MM.1S (cell line): ENCODE measurements around the gene C8A.

ENCODE experiments used
- DNase-seq: peaks from one replicate; pipeline ENCODE4 v3.0.0-alpha.2; 2015
- H2AFZ ChIP-seq: fragments of 300-600 bp; sonication (generic); 2 replicates; pipeline ENCODE4 v1.6.0; 2016; ENCODE audit warnings: antibody characterized with exemption, low read length
- H3F3A ChIP-seq: fragments of 300-600 bp; sonication (generic); 2 replicates; pipeline ENCODE4 v1.6.1; 2016; ENCODE audit warnings: mild to moderate bottlenecking, antibody characterized with exemption, low read length, moderate library complexity, mixed read lengths; ENCODE audit not compliant: insufficient read depth
- H3K27ac ChIP-seq: fragments of 300-600 bp; sonication (generic); 2 replicates; pipeline ENCODE4 v1.5.1; 2016; ENCODE audit warnings: mild to moderate bottlenecking, low read length
- H3K27me3 ChIP-seq: fragments of 300-600 bp; sonication (generic); replicated peaks from 2 replicates; pipeline ENCODE4 v1.6.0; 2016; ENCODE audit warnings: low read length; ENCODE audit not compliant: insufficient read depth
- H3K36me3 ChIP-seq: fragments of 300-600 bp; sonication (generic); replicated peaks from 2 replicates; pipeline ENCODE4 v1.6.1; 2016; ENCODE audit warnings: mild to moderate bottlenecking, low read length, mixed read lengths; ENCODE audit not compliant: insufficient read depth
- H3K4me1 ChIP-seq: fragments of 300-600 bp; sonication (generic); 2 replicates; pipeline ENCODE4 v1.6.1; 2016; ENCODE audit warnings: low read length, mixed read lengths
- H3K4me2 ChIP-seq: fragments of 300-600 bp; sonication (generic); 2 replicates; pipeline ENCODE4 v1.6.0; 2016; ENCODE audit warnings: low read depth, low read length
- H3K4me3 ChIP-seq: fragments of 300-600 bp; sonication (generic); 2 replicates; pipeline ENCODE4 v1.5.1; 2016; ENCODE audit warnings: low read length, mixed read lengths
- H3K79me2 ChIP-seq: fragments of 300-600 bp; sonication (generic); 2 replicates; pipeline ENCODE4 v1.6.1; 2016; ENCODE audit warnings: mixed run types, low read length, mixed read lengths
- H3K9ac ChIP-seq: fragments of 300-600 bp; sonication (generic); 2 replicates; pipeline ENCODE4 v1.6.1; 2016; ENCODE audit warnings: low read length, mixed read lengths
- H3K9me2 ChIP-seq: fragments of 300-600 bp; sonication (generic); replicated peaks from 2 replicates; pipeline ENCODE4 v1.6.1; 2016; ENCODE audit warnings: mild to moderate bottlenecking, low read length, mixed read lengths; ENCODE audit not compliant: insufficient read depth
- H3K9me3 ChIP-seq: fragments of 300-600 bp; sonication (generic); replicated peaks from 2 replicates; pipeline ENCODE4 v1.6.1; 2016; ENCODE audit warnings: mild to moderate bottlenecking, low read length, mixed read lengths; ENCODE audit not compliant: insufficient read depth
- H4K20me1 ChIP-seq: fragments of 300-600 bp; sonication (generic); 2 replicates; pipeline ENCODE4 v1.6.1; 2016; ENCODE audit warnings: mild to moderate bottlenecking, low read length, moderate library complexity, mixed read lengths; ENCODE audit not compliant: insufficient read depth
- CTCF ChIP-seq: fragments of 300-600 bp; sonication (generic); IDR thresholded peaks from 2 replicates; pipeline ENCODE4 v1.5.1; 2016; ENCODE audit warnings: antibody characterized with exemption, low read length, mixed read lengths
- EZH2 ChIP-seq: fragments of 300-600 bp; sonication (generic); optimal IDR thresholded peaks from 2 replicates; pipeline ENCODE3; 2017; ENCODE audit warnings: low read depth, mild to moderate bottlenecking, antibody characterized with exemption, low read length, mixed read lengths
- EZH2phosphoT487 ChIP-seq: fragments of 300-600 bp; sonication (generic); IDR thresholded peaks from 2 replicates; pipeline ENCODE4 v1.6.1; 2018; ENCODE audit warnings: antibody characterized with exemption, low read length

Gene C8A

DNA sequence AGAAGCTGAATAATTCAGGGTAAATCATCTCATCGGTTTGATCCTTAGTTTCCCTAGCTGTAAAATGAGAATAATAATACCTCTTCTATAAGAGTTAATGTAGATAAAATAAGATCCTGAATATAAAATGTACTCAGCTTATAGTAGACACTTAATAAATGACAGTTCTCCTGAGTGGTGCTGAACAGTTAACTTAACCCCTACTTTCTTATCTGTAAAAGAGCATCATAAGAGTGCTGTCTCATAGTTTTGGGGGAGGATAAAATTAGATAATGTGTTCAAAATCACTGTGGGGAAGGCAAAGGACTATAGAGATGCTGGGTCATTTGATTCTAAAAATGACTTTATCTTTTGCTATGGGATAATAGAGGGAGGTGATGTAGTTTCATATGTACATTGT lies 593 bp downstream of the C8A start:
- no peaks in the 10 kb centered on the region for H3K9me3 ChIP-seq

DNA sequence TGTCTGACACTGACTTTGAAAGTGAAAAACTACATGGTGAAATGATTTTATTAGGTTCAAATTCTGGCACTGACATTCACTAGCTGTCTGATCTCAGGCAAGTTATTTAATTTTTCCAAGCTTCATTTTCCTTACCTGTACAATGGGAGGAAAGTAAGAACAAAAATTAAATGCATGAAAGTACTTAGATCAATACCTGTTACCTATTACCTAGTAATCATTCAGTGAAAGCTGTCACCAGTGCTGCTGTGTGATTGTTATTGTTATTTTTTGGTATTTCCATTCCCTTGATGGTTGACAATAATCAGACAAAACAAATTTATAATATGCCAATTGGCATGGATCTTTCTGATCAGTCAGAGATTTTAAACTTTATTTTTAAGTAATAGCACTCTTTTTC lies 1.6 kb downstream of the C8A start:
- Histone ChIP-seq H3K27ac (no peak overlapping the region), H3K36me3 (no peaks in the 10 kb centered on the region), H3F3A (no peaks in the 10 kb centered on the region), H2AFZ (no peak overlapping the region), H3K9ac (no peak overlapping the region), H3K9me2 (no peaks in the 10 kb centered on the region), H3K9me3 (no peaks in the 10 kb centered on the region), H3K27me3 (no peaks in the 10 kb centered on the region), H4K20me1 (no peaks in the 10 kb centered on the region), H3K79me2 (no peaks in the 10 kb centered on the region), H3K4me1 (no peaks in the 10 kb centered on the region), H3K4me3 (no peak overlapping the region), H3K4me2 (no peak overlapping the region)
- DNase-seq: no peak
- TF ChIP-seq EZH2phosphoT487 (no peak), EZH2 (no peak), CTCF (no peak)

More for the DNA sequence above, 593 bp downstream of the C8A start:
- Histone ChIP-seq H3K36me3 (no peaks in the 10 kb centered on the region), H4K20me1 (no peaks in the 10 kb centered on the region), H3F3A (no peaks in the 10 kb centered on the region), H2AFZ (no peak overlapping the region), H3K4me1 (no peaks in the 10 kb centered on the region), H3K79me2 (no peaks in the 10 kb centered on the region), H3K27me3 (no peaks in the 10 kb centered on the region), H3K4me3 (no peak overlapping the region), H3K9me2 (no peaks in the 10 kb centered on the region), H3K4me2 (no peak overlapping the region), H3K27ac (no peak overlapping the region), H3K9ac (no peak overlapping the region)
- DNase-seq: no peak
- TF ChIP-seq EZH2: no peak

- TF ChIP-seq EZH2phosphoT487 (no peak), EZH2 (no peak), CTCF (no peak)
- no peaks in the 10 kb centered on the region for H3K79me2 ChIP-seq
- H2AFZ ChIP-seq: no peak overlapping the region
- no peaks in the 10 kb centered on the region for H3K9me3 ChIP-seq
- no peaks in the 10 kb centered on the region for H3K27me3 ChIP-seq
- no peaks in the 10 kb centered on the region for H3K9me2 ChIP-seq
- H3F3A ChIP-seq: no peaks in the 10 kb centered on the region
- H3K9ac ChIP-seq: no peak overlapping the region
- H3K27ac ChIP-seq: no peak overlapping the region
- H3K4me1 ChIP-seq: no peaks in the 10 kb centered on the region
- no peak overlapping the region for H3K4me3 ChIP-seq
- DNase-seq: no peak
- no peaks in the 10 kb centered on the region for H4K20me1 ChIP-seq
- no peaks in the 10 kb centered on the region for H3K36me3 ChIP-seq
- no peak overlapping the region for H3K4me2 ChIP-seq
These were observed 4.7 kb downstream of the C8A start for GRCh38 chr1:56859287-56859686.

GRCh38 chr1:56863265-56863992 lies 8.8 kb downstream of the C8A start:
- no peaks in the 10 kb centered on the region for H3K9me2 ChIP-seq
- H3K36me3 ChIP-seq: no peaks in the 10 kb centered on the region
- H3K4me2 ChIP-seq: no peak overlapping the region
- H3K4me1 ChIP-seq: no peaks in the 10 kb centered on the region
- H2AFZ ChIP-seq: no peak overlapping the region
- no peaks in the 10 kb centered on the region for H3K27me3 ChIP-seq
- H3K9me3 ChIP-seq: no peaks in the 10 kb centered on the region
- H3K9ac ChIP-seq: no peak overlapping the region
- H3K79me2 ChIP-seq: no peaks in the 10 kb centered on the region
- H3F3A ChIP-seq: no peaks in the 10 kb centered on the region
- DNase-seq: no peak
- no peak overlapping the region for H3K4me3 ChIP-seq
- no peaks in the 10 kb centered on the region for H4K20me1 ChIP-seq
- TF ChIP-seq EZH2 (no peak), CTCF (no peak), EZH2phosphoT487 (no peak)
- no peak overlapping the region for H3K27ac ChIP-seq
